Measurements from ENCODE around the gene TRIM3.

TRIM3 gene

DNA sequence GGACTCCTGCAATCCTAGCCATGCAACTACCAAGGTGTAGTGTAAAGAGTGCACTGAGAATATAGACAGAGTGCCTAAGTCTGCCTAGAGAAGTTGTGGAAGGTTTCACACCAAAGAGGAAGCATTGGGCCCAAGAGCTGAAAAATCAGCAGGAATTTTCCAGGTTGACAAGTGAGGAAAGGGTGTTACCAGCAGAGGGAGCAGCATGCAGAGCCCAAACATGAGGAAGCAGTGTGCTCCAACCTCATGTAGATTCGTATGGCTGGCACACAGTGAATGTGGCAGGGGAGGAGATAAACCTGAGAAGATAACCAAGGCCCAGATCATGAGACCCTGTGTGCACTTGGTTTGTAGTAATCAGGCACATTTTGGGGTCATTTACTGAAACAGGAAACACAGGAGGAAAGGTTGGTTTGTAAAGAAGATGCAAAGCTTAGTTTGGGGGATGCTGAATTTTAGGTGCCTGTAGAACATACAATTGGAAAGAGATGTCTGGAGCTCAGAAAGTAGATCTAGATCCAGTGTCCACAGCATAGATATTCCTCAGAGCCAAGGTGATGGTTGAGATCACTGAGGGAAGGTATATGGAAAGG lies 34.7 kb downstream of the TRIM3 start:
- DNase-seq (ENCODE audit: low read depth, low spot score): peak; percentile 54

DNA sequence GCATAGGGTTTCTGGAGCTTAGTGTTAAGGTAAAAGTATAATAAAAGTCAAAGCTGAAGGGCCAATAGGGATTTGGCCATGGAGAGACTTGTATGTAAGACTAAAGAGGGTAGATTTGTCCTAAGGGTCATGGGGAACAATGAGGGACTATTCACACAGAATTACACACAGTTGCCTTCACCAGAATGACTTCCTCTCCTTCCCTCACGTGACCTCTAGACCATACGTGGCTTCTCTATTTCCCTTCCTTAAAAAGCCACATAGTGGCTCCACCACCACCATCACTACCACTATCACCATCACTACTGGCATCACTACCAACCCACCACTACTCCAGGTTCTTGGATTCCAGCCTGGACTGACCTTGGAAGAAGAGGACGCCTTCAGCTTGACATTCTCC lies 35.7 kb downstream of the TRIM3 start:
- DNase-seq (ENCODE audit: low read depth, low spot score): no peak

DNA sequence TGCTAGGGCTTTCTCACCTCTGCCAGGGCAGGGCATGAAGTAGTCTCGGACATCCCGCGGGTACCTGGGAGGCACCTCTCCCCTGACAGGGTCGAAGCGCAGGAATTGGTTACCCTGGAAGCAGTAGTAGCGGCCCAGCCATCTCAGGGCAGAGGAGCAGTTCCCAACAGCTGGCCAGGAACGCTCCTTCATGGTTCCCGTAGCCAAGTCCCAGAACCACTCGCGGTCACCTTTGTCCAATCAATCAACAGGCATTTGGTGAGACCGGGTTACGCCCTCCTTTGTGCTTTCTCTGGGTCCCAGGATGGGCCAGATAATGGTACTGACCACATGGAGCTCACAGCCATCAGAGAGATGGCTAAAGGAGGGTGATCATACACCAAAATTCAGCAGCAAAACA lies 36.3 kb downstream of the TRIM3 start:
- no peak for DNase-seq (ENCODE audit: low read depth, low spot score)

DNA sequence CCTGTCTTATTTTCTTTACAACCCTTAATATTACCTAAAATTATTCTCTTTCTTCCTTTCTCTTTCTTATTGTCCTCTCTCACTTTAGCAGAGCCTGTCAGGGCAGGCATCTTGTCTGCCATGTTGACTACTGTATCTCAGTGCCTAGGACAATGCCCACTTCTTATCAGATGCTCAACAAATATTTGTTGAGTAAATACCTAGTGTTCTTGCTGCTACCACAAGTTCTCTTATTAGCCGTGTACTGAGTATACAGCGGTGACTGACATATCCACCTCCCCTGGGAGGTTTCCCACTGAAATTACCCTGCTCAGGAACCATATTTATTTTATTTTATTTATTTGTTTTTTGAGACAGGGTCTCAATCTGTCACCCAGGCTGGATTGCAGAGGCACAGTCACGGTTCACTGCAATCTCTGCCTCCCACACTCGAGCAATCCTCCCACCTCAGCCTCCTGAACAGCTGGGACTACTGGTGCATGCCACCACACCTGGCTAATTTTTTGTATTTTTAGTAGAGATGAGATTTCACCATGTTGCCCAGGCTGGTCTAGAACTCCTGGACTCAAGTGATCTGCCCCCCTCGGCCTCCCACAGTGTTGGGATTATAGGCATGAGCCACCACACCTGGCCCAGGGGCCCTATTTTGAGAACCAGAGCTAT lies 39.6 kb downstream of the TRIM3 start:
- DNase-seq (ENCODE audit: low read depth, low spot score): no peak

DNA sequence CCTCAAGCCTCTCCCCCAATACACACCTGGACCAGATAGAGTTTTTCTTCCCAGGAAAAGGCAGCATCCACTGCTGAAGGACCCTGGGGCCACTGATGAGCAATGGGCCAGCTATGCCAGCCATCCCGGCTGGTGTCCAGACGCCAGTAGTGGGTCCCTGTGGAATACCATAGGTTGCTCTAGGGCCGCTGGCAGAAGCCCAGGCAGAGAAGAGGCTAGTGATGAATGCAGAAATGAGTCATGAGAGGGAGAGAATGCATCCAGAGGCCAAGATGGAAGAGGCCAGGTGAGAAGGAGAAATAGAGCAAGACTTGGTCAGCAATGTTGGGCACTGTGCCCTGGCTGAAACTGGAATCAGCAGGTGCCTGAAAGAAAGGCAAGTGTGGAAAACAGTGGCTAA lies 41.9 kb downstream of the TRIM3 start:
- peak; percentile 86 for DNase-seq (ENCODE audit: low read depth, low spot score)

DNA sequence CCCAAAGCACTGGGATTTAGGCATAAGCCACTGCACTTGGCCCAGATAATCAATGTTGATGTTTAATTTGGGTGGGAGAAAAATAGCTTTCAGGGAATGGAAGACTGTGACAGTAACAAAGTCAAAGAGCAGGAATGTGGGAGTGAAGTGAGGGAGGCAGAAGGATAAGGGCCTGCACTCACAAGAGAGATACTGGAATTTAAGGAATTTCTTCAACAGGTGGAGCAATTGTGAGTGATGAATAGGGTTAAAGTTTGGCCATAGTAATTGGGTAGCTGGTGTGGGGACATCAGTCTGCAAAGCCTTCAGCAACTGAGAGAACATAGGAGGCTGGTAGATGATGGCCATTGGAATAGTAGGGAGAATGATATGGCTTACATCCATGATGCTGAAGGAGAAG lies 46.2 kb downstream of the TRIM3 start:
- DNase-seq (ENCODE audit: low read depth, low spot score): no peak

DNA sequence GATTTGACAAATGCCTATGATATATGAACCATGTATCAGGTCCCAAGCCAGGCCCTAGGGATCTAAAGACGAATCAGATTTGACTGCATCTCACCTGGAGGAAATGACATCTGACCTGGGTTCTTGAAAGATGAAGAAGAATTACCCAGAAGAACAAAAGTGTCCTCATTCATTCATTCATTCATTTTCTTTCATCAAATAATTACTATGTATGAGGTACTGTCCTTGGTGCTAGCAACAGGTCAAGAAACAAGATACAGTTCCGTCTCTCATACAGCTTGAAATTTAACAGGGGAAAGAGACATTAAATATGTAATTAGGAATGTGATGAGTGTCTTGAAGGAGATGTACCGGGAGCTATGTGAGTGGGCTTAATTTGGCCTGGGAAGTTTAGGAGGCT lies 53.1 kb downstream of the TRIM3 start:
- DNase-seq (ENCODE audit: low read depth, low spot score): no peak

DNA sequence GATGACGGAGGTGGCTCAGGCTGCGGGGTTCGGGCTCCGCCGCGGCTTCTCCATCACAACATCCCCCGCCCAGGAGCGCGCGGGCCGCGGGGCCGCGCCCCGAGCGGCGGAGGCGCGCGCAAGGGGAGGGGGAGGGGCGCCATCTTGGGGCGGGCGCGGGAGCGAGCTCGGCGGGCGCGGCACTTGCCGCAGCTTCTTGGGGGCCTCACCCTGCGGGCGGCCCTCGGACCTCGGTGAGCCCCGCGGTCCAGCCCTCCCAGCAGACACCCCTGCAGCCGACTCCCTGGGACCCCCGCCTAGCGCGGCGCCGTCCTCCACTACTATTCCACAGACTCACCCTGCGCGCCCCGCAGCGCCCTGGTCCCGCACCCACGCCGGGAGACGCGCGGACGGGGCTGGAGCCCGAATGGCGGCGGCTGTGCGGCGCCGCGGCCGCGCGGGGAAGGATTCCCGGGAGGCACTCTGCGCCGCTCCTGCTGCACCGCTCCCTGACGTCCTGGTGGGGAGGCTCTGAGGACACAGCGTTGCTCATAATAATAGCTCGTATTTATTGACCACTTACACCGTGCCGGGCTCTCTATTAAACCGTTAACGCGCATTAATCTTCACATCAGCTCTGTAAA lies 54.6 kb downstream of the TRIM3 start, which contains the start of gene APBB1:
APBB1 (minus strand) TSS at position 86 of the 623 bp plus-strand sequence. CDS start 7,747 bp downstream, outside the sequence.
- peak; percentile 89 for DNase-seq (ENCODE audit: low read depth, low spot score)

DNA sequence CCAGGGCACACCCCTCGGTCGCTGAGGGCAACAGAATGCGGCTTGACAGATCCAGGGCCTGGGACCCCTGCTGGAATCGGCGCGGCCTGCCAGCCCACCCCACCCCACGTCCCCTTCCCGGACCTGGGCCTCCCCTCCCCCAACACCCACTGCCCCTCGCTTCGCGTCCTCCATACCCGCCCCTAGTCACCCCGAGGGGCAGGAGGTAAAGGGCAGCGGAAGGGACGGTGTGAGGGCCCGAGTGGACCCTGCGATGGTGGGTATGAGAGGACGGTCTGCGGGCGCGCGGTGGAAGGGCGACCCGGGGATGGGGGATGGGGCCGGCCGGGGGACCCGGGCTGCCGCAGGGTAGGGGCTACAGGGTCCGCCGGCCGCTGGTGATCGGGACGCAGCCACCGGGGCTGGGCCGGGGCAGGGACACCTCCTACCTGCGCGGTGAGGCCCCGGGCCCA lies 55.2 kb downstream of the TRIM3 start:
- DNase-seq (ENCODE audit: low read depth, low spot score): no peak

DNA sequence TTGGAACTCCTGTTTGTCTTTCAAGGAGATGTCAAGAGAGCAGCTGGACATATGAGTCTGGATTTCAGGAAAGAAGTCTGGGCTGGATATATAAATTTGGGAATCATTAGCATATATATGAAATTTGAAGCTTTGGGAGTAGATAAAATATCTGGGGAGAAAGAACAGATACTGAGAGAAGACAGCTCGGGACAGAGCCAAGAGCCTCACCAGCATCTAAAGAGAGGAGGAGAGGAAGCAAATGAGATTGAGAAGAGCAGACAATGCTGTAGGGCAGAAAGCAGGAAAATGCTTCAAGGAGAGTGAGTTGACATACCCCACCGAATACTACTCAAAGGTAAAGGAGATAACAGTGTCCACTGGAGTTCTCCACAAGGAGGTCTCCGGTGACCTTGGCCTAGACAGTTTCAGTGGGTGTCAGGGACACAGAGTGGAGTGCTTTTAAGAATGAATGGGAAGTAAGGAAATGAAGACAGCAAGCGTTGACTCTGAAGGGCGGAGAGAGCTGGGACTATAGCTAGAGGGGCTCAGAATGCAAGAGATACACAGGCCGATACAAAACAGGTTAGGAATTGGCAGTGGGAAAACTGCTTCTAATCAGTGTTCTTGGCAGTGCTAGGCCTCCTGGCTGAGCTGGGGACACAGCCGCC lies 55.7 kb downstream of the TRIM3 start:
- peak; percentile 27 for DNase-seq (ENCODE audit: low read depth, low spot score)

DNA sequence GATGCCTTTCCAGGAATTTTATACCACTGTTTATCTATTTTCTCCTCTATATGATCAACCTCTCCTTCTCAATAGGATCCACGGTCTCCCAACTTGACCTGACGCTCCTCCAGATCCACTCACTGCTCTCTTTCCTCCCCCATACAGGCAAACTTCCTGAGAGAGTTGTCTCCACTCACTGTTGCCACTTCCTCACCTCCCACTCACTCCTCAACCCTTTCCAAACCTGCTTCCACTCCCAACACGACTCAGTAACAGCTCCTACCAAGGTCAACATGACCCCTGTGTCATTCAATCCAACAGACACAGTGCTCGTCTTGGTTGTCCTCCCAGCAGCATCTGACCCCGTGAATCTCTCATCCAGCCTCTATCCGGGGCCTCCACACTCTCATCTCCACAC lies 57.9 kb downstream of the TRIM3 start:
- DNase-seq (ENCODE audit: low read depth, low spot score): no peak

DNA sequence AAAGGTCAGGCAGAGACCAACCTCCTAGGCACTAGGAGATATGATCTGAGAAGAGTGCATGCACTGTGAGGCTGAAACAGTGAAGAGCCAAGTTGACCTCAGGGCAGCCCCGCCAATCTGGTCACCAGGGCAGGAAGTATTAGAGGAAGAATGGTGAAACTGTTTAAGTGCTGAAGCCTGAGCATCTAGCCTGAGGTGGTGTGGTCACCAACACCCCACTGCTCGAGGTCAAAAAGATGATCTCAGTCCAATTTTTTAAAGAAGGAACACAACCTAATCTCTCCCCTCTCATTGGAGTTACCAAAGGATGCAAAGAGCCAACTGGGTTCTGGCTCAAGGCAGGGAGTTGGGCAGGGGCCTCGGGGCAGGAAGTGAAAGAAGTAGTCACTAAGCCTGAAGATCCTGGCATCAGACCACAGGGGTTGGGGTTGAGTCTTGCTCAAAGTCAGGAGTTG lies 58.8 kb downstream of the TRIM3 start:
- no peak for DNase-seq (ENCODE audit: low read depth, low spot score)

DNA sequence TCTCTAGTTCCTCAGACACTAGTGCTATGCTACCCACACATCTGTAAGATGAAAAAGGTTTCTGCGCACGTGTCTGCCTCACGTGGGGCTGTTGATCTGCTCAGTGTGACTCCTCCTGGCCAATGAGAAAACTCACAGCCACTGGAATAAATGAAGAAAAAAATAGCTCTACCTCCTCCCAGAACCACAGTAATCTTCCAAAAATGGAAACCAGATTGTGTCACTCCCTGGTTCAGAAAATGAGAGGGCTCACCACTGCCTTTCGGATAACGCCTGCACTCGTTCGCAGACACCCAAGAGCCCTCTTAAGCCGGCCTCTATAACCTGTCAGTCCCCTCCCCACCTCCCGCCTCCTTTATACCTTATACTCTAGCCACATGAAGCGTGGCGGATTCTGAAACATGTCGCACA lies 59.9 kb downstream of the TRIM3 start:
- DNase-seq (ENCODE audit: low read depth, low spot score): no peak

DNA sequence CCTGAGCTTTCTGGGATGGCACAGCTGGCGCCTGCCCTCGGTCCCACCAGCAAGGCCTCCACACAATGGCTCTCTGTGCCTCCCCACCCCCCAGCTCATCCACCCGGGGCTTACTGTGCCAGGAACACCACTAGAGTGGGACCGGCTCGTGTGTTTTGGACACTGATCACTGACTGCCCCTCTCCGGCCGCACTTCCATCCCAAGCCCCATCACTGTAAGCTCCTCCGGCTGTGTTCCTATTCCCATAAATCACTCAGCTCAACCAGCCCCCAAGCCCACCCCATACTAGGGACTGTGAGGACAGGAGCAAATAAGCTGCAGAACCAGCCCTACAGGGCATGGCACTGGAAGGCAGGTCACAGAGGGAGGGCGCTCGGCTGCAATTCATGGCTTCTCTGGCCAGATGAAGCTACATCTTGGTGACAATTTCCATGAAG lies 62.1 kb downstream of the TRIM3 start:
- no peak for DNase-seq (ENCODE audit: low read depth, low spot score)

DNA sequence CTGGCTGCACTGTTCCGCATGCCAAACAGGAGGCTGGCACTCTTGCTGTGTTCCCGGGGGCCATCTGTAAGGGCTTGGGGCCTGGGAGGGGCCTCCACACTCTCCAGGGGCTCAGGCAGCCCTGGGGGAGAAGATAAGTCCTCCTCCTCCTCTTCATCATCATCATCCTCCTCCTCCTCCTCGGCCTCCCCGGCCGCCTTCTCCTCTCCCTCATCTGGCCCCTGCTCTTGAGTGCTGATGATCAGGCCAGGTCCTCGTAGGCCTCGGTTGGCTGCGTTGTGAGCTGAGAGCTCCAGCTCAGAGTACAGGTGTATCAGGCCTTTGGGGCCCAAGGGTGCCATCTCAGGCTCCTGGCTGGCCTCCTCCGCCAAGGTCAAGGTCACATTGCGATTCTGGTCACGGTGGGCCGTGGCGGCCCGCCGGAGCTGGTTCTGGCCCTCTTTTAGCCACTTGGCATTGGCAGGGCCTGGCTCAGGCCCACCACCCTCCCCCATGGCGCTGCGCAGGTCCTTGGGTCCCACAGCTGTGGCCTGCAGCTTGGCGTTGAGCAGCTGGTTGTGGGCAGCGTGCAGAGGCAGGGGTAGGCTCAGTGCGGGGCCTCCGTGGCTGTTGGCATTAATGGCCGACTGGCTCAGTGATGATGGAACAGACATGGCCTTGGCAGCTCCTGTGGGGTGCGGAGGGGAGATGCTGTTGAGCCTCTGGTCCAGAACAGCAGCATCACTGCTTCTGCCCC lies 62.9 kb downstream of the TRIM3 start:
- DNase-seq (ENCODE audit: low read depth, low spot score): no peak

DNA sequence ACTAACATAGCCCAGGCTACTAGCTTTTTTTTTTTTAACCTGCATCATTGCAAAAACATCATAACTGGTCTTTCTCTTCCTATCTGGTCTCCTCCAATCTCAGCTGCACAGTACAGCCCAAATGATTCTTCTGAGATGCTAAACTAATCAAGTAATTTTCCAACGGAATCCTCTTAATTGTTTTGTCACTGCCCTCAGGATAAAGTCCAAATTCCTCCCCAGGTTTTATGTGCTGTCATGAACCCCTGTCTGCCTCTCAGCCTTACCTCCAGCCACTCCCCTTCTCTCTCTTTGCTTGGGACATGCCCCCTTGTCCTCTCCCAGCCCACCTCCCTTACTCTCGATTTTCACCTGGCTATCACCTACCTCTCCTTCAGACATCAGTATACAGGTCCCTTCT lies 67.4 kb downstream of the TRIM3 start:
- no peak for DNase-seq (ENCODE audit: low read depth, low spot score)

DNA sequence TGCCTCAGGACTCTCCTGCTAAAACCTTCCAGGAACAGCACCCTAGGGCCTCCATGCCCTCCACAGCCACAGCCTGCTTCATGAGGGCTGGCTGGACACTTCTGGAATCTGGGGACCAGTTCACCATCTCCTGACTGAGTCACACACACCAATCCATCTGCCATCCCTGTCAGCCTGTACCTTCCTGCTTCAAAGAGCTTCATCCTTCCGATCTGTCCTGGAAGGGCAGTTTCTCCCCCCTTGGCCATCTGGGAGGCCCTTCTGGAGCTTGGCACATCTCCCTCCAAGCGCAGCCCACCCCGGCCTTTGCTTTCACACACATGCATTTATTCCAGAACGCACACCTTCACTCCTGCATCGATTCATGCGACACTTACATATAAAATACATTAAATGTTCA lies 67.9 kb downstream of the TRIM3 start:
- no peak for DNase-seq (ENCODE audit: low read depth, low spot score)

DNA sequence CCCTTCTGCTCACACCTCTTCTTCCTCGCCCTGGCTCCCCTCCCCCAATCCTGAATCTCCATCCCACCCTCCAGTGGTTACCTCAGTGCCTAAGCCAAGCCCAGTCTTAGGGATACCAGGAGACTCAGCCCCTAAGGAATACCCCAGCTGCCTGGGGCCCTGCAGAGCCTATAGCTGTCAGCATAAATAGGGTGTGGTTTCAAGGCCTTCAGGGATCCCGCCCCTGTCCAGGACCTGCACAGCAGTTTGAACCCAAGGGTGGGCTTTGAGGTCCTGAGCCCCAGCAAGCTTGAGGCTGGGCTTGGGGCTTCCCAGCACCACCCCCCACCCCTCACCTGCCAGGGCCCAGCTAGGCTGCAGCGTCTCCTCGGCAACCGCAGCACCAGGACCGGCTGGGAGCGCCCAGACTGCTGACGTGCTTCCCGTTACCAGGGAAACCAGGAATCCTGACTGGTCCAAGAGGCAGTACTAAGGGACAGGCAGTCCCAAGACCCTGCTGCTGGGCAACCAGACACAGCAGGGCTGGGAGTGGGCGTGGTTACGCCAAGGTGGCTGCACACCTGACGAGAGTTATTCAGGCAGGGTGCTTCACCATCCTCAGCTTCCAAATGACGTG lies 68.6 kb downstream of the TRIM3 start:
- peak; percentile 79 for DNase-seq (ENCODE audit: low read depth, low spot score)

DNA sequence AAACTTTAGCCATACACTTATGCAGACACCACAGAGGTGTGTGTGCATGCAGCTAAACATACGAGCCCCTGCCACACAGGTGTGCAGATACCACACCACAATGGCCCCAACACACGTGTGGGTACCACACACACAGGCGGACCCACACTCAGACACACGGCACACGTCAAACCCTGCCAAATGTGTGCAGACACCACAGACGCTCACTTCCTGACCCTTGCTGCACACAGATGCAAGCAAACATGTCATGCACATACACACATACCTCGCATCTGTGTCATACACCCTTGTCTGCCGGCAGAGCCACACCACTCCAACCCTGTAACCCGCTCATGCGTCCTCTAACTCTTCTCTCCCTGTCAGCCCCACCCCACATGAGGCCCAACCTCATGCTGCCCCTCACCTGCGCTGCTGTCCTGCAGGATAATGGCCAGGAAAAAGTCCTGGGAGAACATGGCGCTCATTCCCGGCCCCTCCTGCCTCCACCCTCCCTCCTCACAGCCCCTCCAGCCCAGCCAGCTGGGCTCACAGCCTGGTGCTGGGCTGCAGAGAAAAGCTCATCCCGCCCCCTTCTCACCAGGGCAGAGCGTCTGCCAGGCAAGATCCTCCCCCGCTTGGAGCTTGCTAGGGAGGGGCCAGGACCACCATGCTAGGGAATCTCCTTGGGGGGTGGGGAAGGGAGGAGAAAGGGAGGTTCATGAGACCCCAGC lies 69.2 kb downstream of the TRIM3 start:
- DNase-seq (ENCODE audit: low read depth, low spot score): no peak

DNA sequence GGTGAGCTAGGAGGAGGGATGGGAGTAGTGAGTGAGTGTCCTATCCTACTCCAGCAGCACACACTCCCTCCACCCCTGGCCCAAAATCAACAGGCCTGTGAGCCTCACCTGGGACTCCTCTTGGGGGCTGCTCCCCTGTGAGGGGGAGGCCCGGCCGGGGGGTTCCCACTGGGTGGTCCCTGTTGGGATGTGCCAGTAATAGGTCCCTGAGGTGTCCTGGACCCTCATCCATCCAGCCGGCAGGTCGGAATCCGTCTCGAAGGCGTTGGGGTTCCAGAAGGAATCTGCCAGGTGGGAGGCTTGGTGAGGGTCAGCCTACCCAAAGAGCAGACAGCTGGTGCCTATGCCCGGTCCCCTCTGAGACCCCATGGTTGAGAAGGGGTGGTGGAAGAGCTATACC lies 70.2 kb downstream of the TRIM3 start:
- DNase-seq (ENCODE audit: low read depth, low spot score): no peak

DNA sequence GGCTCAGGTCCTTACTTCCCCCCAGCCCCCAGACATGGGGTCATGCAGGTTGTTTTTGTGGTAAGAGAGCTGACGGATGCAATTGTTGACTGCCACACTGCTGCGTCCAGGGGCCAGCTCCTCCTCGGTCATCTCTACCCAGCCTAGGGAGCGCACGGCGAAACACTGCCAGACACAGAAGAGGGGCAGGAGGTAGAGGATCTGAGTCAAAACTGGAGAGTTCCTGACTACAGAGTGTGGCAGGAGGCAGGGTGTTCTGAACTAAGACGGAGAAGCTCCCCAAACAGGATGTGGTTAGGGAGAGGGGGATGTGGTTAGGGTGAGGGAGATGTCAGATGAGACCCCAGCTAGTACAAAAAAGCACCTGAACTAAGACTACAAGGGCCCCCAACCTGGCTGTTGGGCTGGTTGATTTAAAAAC lies 71.2 kb downstream of the TRIM3 start:
- DNase-seq (ENCODE audit: low read depth, low spot score): no peak
